CD4-positive, alpha-beta T cell treated with Interferon alpha-2 for 1 hour (primary cell): Measurements from ENCODE around the gene GPR34.
"Not testable (repeated sequence)": the region's sequence is repeated elsewhere in the genome, so short reads cannot be mapped to it uniquely, and the experiment has no call there.

ENCODE experiments used
- DNase-seq, 2 donors: peaks; one replicate each; pipeline ENCODE4 v3.0.0-alpha.2; 2020 to 2022

The GPR34 gene

GRCh38 chrX:41695426-41695825, 6.7 kb downstream of the GPR34 start:
- DNase-seq = peak in 1 of 2 donors; percentile 48

DNA sequence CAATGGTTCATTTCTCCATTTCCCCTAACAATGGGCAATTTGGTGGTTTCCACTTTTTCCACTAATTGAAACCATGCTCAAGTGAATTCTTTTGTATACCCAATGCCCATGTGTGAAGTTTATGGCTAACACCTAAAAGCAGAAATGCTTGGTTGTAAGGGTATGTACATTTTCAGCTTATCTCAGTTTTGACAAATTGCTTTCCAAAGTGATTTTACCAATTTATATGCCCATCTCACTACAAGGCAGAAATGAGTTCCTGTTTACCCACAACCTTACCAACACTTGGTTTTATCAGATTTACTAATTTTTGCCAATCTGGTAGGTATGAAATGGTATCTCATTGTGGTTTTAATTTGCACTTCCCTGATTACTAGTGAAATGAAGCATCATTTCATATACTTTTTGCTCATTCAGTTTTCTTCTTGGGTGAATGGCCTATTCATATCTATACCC, 14.8 kb downstream of the GPR34 start:
- peak in 1 of 2 donors; percentile 8 for DNase-seq

DNA sequence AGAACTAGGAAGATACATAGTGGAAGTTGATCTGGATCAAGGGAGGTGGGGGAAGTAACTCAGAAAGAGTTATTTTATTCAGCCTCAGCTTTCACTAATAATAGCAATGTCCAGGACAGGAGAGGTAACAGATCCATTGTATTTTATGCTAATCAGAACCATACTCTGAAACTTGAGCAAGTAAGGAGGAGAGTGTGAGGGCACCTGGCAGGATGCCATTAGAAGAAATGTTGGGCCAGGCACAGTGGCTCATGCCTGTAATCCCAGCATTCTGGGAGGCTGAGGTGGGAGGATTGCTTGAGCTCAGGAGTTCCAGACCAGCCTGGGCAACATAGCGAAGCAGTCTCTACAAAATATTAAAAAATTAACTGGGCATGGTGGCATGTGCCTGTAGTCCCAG, 16.3 kb downstream of the GPR34 start:
- DNase-seq = no peak

DNA sequence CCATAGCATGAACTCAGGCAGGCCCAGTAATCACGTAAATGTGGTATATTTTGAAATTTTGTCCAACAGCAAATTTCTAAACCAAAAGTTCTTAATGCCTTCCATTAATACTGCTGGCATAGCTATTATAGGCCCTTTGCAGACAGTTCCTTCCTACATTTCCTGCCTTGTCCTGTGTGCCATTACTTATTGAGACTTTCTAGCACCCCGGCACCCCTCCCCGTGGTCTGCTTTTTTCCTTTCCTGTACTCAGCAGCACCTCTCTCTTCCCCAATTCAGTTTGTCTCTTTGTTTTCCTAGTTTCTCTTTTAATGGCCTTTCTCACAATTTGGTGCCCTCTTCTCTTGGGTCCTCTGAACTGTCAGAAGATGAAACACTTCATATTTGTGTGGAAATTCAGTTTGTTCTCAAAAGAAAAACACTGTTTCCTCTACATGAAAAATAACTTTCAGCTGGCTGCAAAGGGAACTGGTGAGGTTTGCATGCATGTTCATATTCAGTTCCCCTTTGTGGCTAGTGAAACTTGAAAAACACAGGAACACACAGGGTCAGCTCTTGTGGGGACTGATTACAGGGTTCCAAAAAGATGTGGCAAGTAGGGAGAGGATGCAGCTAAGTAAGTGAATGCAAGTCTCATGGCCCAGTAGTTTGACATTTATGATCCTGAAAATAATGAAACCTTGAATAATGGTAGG, 17.1 kb downstream of the GPR34 start:
- DNase-seq = peak in 1 of 2 donors; percentile 6

- no peak for DNase-seq
Observed at GRCh38 chrX:41707218-41707617, 18.4 kb downstream of the GPR34 start.

- no peak for DNase-seq
Observed at GRCh38 chrX:41708486-41708885, 19.7 kb downstream of the GPR34 start.

DNA sequence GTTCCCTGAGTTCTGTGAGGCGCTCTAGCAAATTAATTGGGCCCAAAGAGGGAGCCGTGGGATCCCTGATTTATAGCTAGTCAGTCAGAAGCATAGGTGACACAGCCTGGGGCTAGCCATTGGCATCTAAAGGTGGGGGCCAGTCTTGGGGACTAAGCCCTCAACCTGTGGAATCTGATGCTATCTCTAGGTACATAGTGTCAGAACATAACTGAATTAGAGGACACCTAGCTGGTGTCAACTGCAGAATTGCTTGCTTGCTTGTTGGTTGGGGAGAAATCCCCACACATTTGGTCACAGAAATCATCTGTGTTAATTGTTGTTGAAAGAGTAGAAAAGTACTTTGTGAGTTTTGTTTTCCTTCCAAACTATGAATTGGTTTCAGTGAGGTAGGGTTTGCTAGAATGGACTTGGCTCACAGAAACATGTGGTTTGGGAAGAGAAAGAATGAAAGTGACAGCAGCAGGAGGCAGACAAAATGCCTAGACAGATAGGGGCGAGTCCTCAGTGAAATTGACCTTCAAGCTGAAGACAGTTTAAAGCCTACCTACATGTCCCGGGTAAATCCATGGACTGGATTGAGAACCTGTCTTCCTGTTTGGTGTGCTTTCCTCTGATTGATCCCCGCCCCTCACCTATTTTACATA, 22.4 kb downstream of the GPR34 start:
- DNase-seq = no peak

DNA sequence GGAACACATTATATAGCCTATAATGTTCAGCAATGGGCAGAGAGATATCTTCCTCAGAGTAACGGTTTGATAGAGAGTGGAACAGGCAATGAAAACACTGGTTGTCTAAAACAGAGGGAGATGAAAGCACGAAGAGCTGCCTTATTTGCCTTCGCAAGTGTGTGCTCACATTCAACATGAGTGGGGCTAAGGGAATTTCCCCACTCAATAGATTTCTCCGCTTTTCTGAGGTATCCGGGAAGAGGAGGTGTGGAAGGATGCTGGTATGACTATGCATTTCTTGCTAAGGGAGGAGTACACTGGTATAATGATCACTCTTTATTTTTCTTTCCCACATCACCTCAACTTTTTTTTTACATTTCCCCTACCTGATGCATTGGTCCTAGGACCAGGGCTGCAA, 27.4 kb downstream of the GPR34 start:
- no peak for DNase-seq

DNA sequence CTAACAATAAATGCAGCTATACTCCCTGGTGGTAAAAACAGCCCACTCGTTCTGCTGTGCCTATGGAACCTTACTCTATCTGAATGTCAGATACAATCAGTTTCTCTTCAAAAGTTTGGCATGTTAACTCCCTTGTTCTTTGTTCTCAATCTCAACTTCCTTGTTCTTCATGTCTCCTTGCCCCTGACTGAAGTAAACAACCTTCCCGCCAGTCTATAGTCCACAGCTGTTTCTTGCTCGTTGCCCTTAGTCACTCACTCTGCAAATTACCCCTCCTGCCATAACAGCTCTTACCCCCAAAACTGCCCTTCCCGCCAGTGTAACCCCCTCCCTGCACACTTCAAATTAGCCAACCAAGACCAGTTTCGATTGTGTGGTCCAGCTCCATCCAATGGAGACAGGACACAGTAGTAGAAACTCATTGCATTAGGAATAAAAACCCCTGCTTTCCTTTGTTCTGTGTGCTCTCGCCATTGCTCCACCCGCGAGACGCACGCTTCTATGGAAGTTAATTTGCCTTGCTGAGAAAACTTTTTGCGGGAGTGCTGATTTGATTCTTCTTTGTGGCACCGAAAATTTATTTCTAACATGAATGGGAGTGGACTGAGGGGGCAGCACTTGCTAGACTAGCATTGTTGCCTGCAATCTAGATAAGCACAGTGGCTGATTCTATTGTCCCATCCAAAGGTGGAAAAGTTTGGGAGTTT, 28.1 kb downstream of the GPR34 start:
- DNase-seq = no peak

GRCh38 chrX:41718481-41719235, 29.9 kb downstream of the GPR34 start:
- DNase-seq = no peak

DNA sequence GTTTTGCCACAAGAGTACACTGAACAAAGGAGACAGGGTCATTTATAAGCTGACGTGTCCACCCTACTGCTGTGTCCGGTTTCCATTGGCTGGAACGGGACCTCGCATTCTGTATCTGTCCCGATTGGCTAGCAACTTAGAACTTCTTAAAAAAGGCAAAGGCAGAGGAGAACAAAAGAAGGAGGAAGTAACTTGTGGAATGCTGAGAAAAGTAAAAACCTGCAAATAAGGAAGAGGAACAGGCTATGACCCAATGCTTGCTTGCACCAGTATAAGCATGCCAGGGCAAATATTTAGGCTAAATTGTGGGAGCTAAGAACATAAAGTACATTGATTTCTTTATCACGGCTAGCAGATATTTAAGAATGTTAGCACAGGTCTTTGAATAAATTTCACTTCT, 30.8 kb downstream of the GPR34 start:
- not testable (repeated sequence) for DNase-seq

DNA sequence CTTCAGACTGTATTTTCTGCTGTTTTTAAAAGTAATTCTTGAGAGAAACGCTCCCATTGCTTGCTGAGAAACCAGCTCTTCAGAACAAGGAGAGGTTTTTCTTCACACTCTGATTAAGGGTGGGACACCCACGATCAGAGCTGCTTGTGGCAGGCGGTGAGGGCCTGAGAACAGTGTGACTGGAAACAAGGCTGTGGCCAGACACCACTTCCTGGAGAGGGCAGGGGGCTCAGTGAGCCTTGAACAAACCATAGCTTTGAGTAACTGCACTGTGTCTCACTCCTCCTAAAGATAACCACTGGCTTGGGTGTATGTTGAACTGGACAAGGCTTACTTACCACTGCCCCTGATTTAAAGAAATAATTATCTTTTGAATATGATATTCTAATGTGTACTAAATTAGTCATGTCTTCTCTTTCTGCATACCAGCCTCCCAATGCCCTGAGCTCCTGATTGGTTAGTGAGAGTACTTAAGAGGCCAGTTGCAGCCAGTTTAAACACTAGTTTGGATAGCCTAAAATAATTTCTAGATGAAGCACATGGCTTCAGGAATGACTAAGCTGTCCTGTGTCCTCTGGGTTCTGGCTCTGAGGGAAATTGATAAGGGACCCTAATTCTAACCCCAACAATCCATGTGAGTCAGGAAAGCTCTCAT, 31.5 kb downstream of the GPR34 start:
- DNase-seq = peak; percentile 36 to 58

DNA sequence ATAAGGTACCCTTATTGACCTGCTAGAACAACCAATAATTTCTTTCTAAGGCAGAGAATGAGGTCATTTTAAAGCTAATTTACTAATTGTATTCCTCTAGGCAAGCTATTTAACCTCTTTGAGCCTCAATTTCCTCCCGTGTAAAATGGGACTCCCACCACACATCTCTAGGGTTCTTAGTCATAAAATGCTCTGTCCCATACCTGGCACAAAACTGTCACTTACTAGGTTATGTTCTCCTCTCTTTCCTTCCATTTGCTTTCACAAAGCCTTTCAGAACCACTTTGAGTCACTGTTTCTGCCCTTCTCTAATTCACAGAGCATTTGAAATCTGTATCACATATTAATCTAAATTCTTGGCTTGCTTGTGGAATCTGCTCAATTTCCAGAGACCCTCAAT, 32.8 kb downstream of the GPR34 start:
- DNase-seq = no peak

GRCh38 chrX:41722214-41722613, 33.4 kb downstream of the GPR34 start:
- DNase-seq = no peak

DNA sequence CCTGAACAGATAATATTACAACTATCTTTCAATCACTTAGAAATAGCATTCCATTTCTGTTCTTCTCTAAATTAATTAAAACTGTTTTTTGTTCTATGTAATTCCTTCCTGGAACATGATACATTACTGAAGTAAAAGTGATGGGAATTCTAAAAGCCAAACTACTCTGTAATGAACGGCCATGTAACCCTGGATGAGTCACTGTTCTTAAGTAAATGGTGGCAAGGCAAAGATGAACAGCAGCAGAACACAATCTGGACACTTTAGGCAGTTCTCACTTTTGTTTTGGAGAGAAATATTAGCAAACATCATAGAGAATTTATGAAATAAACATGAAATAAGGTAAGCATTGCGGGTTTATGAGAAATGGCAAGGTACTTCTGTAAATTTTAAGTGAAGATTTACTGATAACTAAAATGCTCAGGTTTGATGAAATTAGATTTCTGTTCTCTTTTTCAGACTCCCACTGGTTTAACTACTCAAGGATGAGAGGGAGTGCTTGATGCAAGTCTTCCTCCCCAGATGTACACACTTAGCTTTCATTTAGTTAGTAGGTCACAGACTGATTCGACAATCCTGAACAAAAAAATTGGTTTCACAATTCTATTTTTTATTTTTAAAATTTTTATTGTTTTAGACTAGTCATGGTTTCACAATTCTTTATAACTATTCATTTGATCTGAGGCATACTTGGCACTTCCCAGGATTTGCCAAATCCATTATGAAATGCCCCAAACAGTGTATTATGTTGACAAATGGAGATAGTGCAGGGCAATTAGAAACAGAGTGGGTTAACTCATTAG, 34.2 kb downstream of the GPR34 start:
- DNase-seq = no peak

GRCh38 chrX:41723826-41724225, 35.1 kb downstream of the GPR34 start, which contains the start of gene GPR82:
Gene GPR82, plus strand, starts transcription at chrX:41724181. Its CDS starts 2,846 bp downstream, at chrX:41727027.
- DNase-seq = no peak

DNA sequence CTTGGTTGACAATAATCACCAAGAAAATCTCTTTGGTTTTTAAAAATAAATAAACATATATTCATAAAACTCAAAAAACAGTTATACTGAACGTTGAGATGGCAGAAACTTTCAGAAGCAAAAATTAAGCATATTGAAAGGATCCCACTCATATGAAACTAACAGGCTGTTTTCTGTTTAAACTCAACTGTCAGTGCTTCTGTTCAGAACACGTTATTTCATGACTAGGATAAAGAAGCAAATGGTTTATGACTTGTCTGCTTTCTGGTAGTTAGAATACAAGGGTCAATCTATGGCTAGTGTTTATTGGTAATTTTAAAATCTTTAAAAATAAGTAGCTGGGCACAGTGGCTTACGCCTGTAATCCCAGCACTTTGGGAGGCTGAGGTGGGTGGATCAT, 39.4 kb downstream of the GPR34 start:
- DNase-seq = no peak

GRCh38 chrX:41730081-41730480, 41.3 kb downstream of the GPR34 start:
- no peak for DNase-seq

DNA sequence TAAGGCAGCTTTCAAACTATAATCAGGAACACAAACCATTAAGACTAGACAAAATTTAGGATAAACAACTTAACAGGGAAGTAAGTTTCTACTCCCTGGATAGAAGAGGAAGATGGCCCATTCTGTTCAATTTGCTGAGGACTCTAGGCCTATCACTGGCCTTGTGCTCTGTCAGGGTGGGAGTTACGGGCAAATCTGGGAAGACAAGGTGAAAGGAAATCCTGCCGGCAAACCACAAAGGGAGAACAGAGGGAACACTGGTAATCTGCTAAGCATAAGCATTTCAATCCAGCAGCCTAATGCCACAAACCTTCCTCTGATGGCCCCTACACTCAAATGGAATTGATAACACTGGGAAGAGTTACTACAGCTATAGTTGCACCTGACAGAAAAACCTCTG, 43.5 kb downstream of the GPR34 start:
- no peak for DNase-seq

- DNase-seq = peak; percentile 27 to 61
Observed at GRCh38 chrX:41733939-41734338, 45.2 kb downstream of the GPR34 start.

DNA sequence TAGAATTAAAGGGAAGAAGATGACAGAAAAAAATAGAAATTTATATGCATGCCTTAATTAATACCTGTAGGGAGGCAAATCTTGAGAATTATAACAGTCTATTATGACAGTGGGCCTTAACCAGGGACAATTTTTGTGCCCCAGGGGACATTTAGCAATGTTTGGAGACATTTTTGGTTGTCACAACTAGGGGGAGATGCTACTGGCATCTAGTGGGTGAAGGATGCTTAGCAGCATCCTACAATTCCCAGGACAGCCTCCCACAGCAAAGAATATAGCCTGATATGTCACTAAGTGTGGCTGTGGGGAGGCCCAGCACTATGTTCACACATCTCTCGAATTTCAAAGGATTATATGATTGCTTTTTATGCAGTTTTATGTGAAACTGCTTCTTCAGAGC, 45.8 kb downstream of the GPR34 start:
- DNase-seq = peak in 1 of 2 donors; percentile 19

- DNase-seq = peak; percentile 5 to 35
Observed at GRCh38 chrX:41737065-41737464, 48.3 kb downstream of the GPR34 start.
